GM20431 (cell line): ENCODE data around the gene IFIT1B.
"Not testable (repeated sequence)": the region's sequence is repeated elsewhere in the genome, so short reads cannot be mapped to it uniquely, and the experiment has no call there.

Experiments used
- in situ Hi-C: fragments of 300-500 bp; cut with MseI, MboI; formaldehyde crosslinking; loops from one replicate; pipeline ENCODE4 v1.15.0; 2020; ENCODE audit warnings: low sequenced_read_pairs; ENCODE audit not compliant: unreplicated experiment

Gene IFIT1B

GRCh38 chr10:89407792-89408191 is 29.9 kb downstream of the IFIT1B start:
- in situ Hi-C loops, result not testable (repeated sequence)

- in situ Hi-C loops, result not testable (repeated sequence)
These were observed 31.4 kb downstream of the IFIT1B start for GRCh38 chr10:89409282-89409681.

GRCh38 chr10:89410551-89410950 is 32.7 kb downstream of the IFIT1B start:
- in situ Hi-C loops, result not testable (repeated sequence)

GRCh38 chr10:89411135-89411534 is 33.3 kb downstream of the IFIT1B start:
- in situ Hi-C loops, result not testable (repeated sequence)

GRCh38 chr10:89412276-89412675 is 34.4 kb downstream of the IFIT1B start:
- in situ Hi-C loops, result not testable (repeated sequence)

- in situ Hi-C loops, result no loop called here
These were observed 35.6 kb downstream of the IFIT1B start for GRCh38 chr10:89413398-89413912.

- in situ Hi-C loops, result no loop called here
These were observed 36.5 kb downstream of the IFIT1B start, which contains the start of gene IFIT5 for GRCh38 chr10:89414146-89414878. Gene IFIT5 (plus strand): TSS chr10:89414568. CDS start chr10:89414799, 231 bp downstream.

GRCh38 chr10:89414879-89415821 is 37.3 kb downstream of the IFIT1B start:
- in situ Hi-C loops, result no loop called here

- in situ Hi-C loops, result no loop called here
These were observed 38.6 kb downstream of the IFIT1B start for GRCh38 chr10:89416465-89416864.

GRCh38 chr10:89419548-89419947 is 41.7 kb downstream of the IFIT1B start:
- in situ Hi-C loops, result no loop called here

- in situ Hi-C loops, result no loop called here
These were observed 43.2 kb downstream of the IFIT1B start for GRCh38 chr10:89421018-89421476.

GRCh38 chr10:89425000-89425399 is 47.1 kb downstream of the IFIT1B start:
- in situ Hi-C loops, result no loop called here

GRCh38 chr10:89426230-89426868 is 48.5 kb downstream of the IFIT1B start:
- in situ Hi-C loops, result no loop called here

GRCh38 chr10:89427629-89428028 is 49.8 kb downstream of the IFIT1B start:
- in situ Hi-C loops, result no loop called here

- in situ Hi-C loops, result no loop called here
These were observed 51.0 kb downstream of the IFIT1B start for GRCh38 chr10:89428877-89429276.

GRCh38 chr10:89431977-89432376 is 54.1 kb downstream of the IFIT1B start:
- in situ Hi-C loops, result no loop called here
